Stimulated activated CD4-positive, alpha-beta T cell treated with anti-CD3 and anti-CD28 coated beads, TNF-alpha, amount 100 ng/mL, for 24 hours (primary cell): ENCODE results near the gene AMPH.

ENCODE experiments used
- DNase-seq, 3 experiments: peaks; one replicate each; pipeline ENCODE4 v3.0.0-alpha.2; 2020; ENCODE audit warnings: low read depth in 3 of 3

The AMPH gene

DNA sequence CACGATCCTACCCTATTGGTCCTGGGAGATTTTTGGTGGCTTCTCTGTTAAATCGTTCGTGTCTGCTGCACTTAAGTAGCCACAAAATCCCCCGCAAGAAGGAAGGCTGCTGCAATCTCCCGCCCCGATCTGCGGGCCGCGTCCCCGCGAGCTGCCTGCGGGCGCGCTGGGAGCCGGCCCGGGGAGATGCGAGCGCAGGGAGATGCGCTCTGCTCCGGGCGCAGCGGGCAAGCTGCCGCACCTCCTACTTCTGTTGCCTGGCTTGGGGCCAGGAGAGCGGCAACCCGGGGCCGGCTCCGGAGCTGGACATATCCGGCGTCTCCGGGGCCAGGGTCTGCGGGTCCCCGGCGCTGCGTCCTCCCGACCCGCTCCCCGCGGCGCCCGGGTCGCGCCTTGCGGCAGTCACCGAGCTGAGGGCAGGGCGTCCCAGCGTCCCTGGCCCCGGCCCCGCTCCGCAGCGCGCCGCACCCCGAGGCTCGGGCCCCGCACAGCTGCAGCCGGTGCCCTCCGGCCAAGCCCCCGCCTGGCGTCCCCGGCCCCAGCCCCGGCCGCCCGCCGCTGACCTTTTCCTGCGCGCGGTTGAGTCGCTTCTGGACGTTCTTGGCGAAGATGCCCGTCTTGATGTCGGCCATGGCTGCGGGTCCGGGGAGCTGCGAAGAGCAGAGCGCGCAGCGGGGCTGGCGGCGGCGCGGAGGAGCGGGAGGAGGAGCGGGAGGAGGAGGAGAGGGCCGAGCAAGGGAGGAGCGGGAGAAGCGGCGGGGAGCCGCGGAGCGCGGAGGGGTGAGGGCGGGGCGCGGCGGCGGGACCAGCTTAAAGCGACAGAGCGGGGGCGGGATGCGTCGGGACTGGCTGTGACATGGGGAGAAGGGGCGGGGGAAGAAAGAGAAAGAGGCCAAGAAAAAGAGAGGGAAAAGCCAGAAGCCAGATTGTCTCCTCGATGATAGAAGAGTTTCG lies at the start of gene AMPH:
Gene AMPH (minus strand): TSS at position 654 of the 954 bp plus-strand sequence. CDS start 22 bp downstream, at position 632.
- DNase-seq = peak in 1 of 3 experiments; percentile 50

- no peak for DNase-seq
Observed at GRCh38 chr7:38679419-38679818, 48.2 kb upstream of the AMPH start.

DNA sequence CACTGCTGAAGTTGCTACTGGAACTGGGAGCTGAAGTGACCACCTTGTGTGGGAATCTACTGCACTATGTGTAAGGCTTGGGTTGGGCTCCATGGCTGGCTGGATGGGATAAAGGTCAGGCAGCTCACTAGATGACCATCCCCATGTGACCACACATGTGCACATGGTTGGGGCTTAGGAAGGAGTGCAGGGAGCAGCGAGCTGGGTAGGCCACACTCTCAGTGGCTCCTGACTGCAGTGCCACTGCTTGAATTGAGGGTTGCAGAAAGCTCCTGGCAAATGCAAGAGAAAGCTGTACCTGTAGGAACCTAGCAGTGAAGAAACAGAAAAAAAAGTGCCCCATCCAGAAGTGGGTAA lies 47.5 kb upstream of the AMPH start:
- no peak for DNase-seq

GRCh38 chr7:38677981-38678697 lies 47.0 kb upstream of the AMPH start:
- no peak for DNase-seq

- no peak for DNase-seq
Observed at GRCh38 chr7:38675494-38676106, 44.4 kb upstream of the AMPH start.

GRCh38 chr7:38674513-38674912 lies 43.3 kb upstream of the AMPH start:
- DNase-seq = no peak

GRCh38 chr7:38673795-38674194 lies 42.6 kb upstream of the AMPH start:
- DNase-seq = no peak

- no peak for DNase-seq
Observed at GRCh38 chr7:38671911-38672905, 41.0 kb upstream of the AMPH start.

DNA sequence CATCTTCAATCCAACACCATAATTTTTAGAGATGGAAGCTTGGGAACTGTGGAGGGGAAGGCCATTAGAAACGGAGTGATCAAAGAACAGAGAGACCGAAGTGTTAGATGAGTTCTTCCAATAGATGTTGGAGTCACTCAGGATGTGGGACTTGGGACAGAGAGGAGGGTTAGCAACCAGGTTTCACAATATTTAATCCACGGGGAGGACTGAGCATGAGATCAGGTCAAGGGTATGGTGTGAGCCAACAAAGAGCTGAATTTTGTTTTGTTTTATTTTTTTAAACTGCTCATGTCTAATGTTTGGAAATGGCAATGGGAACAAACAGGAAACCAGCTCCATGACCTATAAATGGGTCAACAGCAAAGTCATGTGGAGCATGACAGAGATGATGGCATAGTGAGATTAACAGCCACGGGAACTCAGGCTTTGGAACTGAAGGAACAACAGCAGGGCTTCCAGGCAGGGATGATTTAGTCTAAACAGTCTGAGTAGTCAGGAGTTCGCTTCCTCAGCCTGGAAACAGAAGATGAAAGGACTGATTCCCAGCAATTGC lies 38.9 kb upstream of the AMPH start:
- DNase-seq = no peak

DNA sequence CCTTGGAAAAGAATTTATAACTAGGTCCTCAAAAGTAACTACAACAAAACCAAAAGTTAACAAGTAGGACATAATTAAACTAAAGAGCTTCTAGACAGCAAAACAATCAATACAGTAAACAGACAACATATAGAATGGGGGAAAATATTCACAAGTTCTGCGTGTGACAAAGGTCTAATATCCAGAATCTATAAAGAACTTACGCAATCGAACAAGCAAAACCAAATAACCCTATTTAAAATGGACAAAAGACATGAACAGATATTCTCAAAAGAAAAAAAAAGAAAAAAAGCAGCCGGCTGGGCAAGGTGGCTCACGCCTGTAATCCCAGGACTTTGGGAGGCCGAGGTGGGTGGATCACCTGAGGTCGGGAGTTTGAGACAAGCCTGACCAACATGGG lies 33.8 kb upstream of the AMPH start:
- no peak for DNase-seq

DNA sequence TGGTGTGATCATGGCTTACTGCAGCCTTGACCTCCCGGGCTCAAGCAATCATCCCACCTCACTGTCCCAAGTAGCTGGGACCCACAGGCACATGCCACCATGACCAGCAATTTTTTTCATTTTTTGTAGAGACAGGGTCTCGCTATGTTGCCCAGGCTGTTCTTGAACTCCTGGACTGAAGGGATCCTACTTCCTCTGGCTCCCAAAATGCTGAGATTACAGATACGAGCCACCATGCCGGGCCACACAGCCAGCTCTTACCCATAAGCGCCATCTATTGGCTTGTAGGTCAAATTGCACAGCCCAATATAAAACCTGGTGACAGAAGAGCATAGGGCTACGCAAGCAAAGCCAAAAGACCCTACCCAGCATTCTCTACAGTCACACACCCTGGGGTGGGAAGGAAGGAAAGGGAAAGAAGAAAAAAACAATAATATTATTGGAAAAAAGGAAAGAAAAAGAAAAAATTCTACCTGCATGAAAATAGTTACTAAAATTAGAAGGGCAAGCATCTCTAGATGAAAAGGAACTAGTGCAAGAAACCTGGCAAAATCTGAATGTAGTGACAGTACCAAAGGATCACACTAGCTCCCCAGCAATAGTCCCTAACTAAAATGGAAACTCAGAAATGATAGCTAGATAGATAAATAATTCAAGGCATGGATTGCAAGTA lies 29.4 kb upstream of the AMPH start:
- peak in 2 of 3 experiments; percentile 3 to 7 for DNase-seq

DNA sequence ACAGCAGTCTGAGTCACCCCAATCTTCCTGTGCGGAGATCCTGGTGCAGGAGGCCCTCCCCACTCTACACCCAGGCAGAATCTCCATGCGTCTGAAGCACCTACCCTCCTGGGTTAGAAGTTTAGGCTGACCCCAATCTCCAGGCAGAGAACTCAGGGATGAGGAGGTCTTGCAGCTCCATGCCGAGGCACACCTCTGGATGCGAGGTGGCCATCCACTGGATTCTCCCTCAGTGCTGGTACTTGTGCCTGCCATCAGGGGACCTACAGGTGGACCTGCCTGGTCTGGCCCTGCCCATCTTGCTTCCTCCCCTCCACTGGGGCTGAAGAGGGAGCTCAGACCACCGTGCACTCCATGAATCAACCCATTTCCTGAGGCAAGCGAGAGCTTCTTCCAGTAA lies 28.8 kb upstream of the AMPH start:
- DNase-seq = no peak

- DNase-seq = no peak
Observed at GRCh38 chr7:38658921-38659320, 27.7 kb upstream of the AMPH start.

GRCh38 chr7:38656968-38657367 lies 25.8 kb upstream of the AMPH start:
- no peak for DNase-seq

DNA sequence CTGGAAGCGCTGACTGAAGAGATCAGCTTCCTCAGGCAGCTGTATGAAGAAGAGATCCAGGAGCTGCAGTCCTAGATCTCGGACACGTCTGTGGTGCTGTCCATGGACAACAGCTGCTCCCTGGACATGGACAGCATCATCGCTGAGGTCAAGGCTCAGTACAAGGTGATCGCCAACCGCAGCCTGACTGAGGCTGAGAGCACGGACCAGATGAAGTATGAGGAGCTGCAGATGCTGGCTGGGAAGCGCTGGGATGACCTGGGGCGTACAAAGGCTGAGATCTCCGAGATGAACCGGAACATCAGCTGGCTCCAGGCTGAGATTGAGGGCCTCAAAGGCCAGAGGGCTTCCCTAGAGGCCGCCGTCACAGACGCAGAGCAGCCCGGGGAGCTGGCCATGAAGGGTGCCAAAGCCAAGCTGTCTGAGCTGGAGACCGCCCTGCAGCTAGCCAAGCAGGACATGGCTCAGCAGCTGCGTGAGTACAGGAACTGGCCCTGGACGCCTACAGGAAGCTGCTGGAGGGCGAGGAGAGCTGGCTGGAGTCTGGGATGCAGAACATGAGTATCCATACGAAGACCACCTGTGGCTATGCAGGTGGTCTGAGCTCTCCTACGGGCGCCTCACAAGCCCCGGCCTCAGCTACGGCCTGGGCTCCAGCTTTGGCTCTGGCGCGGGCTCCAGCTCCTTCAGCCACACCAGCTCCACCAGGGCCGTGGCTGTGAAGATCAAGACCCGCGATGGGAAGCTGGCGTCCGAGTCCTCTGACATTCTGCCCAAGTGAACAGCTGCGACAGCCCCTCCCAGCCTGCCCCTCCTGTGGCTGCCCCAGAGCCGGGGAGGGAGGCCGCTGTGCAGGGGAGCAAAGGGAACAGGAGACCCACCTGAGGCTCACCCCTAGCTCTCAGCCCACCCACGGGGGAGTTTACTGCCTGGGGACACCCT lies 24.9 kb upstream of the AMPH start:
- DNase-seq = no peak

- no peak for DNase-seq
Observed at GRCh38 chr7:38637957-38638356, 6.8 kb upstream of the AMPH start.

DNA sequence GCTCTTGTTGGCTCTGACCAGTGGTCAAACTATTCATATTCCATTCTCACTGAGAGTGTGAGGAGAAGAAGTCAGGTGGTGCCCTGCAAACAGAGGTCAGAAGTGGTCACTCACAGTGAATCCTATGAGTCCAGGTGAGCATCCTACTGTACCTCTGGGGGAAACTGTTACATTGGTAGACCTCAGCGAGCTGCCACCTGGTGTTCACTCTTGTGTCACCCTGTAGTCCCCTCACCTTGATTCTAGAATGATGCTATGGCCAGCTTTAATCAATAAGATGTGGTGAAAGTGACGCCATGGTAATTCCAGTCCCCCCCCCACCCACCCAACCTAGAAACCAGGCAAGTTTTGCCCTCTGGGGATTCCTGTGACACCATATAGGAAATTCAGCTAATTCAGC lies 1.2 kb upstream of the AMPH start:
- no peak for DNase-seq

DNA sequence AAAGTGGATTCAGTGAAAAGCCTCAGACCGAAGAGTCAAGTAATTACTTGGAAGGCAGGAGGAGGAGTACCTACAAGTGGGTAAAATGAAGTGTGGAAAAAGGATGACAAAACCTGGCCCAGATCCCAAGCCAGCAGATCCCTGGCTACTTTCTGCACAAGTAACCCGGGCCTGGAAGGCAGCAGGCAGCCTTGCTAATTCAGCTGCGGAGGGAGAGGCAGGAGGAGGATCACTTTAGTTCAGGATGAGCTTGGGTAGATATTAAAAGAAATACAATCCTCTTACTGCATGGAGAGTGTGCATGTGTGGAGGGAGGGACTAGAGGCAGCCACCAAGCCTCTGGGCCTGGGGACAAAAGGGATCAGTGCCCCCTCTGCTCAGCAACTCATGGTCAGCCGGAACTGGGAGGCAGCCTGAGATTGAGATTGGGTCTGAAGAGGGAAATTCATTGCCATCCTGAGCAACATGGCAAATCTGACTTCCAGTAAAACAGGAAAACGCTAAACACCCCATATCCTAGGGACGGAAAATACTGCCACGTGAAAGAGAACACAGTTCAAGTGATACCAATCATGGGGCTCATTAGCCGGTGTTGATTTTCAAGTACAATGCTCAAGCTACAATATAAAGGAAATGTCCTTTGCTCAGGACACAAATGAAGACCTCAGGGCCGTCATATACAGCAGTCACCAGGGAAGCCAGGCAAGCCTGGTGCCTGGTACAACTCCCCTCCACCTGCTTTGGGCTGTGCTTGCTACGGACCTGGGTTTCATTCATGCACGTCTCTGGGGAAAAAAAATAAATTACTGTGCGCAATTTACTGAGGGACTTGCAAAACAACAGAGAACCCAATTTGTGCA lies 1.3 kb downstream of the AMPH start:
- DNase-seq = no peak
